DMS53 treated with DMSO at 0.1 percent for 48 hours (cell line): ENCODE results near the gene ENOPH1.
"Not testable (repeated sequence)": the region's sequence is repeated elsewhere in the genome, so short reads cannot be mapped to it uniquely, and the experiment has no call there.

Experiments
- DNase-seq: peaks from one replicate; lab custom pipeline; 2025; ENCODE audit not compliant: unreplicated experiment; lab: John Stamatoyannopoulos, UW

Gene ENOPH1

DNA sequence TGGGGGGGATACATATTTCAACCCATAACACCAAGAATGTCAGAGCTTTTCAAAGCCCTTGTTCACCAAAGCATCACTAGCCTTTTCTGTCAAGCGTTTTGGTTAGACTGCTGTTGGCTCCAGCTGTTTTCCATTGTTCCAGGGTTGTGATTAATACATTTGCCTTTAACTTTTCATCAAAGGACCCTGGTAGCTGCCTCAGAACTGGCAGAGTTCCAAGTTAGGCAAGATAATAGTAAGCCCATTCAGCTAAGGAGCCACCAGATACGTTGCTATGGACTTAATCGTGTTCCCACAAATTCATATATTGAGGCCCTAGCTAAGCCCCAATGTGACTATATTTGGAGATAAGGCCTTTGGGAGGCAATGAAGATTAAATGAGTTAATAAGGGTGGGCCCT is 37.1 kb downstream of the ENOPH1 start:
- DNase-seq = no peak

DNA sequence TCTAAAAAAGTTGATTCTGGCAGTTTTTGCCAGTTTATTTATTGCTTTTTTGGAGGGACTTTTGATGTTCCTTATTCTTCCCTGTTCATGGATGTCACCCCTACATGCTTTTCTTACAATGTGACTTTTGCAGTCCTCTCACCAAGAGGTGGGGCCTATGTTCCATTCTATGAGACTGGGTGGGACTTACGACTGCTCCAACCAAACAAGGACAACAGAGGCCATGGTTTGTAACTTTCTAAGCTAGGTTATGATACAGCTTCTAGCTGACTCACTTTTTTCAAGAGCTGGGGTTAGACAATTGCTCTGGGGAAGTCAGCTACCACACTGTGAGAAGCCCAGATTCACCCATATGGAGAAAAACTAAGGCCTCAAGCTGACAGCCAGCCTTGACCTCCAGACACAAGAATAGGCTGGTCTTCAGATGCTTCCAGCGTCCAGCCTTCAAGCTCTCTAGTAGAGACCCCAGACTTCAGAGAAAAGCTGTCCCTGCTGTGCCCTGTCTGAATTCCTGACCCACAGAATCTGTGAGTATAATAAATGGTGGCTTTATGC is 39.5 kb downstream of the ENOPH1 start:
- no peak for DNase-seq

DNA sequence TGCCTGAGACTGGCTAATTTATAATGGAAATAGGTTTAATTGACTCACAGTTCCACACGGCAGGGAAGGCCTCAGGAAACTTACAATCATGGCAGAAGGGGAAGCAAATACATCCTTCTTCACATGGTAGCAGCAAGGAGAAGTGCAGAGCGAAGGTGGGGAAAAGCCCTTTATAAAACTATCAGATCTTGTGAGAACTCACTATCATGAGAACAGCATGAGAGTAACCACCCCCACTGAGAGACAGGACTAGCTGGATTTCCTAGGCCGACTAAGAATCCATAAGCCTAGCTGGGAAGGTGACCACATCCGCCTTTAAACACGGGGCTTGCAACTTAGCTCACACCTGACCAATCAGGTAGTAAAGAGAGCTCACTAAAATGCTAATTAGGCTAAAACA is 42.7 kb downstream of the ENOPH1 start:
- not testable (repeated sequence) for DNase-seq

DNA sequence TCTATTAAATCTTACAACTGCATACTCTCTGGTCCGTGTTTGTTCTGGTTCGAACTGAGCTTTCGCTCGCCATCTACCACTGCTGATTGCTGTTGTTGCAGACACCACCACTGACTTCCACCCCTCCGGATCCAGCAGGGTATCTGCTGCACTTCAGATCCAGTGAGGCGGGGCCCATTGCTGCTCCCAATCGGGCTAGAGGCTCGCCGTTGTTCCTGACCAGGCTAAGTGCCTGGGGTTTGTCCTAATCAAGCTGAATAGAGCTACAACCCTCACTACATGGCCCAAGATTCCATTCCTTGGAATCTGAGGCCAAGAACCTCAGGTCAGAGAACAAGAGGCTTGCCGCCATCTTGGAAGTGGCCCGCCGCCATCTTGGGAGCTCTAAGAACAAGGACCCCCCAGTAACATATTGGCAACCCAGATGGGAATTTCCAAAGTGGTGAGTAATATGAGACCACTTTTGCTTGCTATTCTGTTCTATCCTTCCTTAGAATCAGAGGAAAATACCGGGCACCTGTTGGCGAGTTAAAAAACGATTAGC is 43.3 kb downstream of the ENOPH1 start:
- DNase-seq = no peak

DNA sequence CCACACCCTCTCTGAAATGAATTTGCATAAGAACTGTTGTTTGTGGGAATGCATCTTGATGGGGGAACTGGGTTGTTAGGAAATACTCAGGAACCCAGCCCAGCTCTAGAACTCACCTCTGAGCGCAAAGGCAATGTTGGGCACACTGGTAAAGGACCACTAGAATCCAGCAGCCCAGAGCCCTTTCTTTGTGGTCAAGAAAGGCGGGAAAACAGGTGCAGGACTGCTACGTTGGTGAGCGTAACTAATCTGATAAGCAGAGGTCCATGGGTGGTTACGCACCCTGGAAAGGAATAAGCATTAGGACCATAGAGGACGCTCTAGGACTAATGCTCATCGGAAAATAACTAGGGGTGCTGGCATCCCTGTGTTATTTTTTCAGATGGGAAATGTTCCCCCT is 45.5 kb downstream of the ENOPH1 start:
- not testable (repeated sequence) for DNase-seq

DNA sequence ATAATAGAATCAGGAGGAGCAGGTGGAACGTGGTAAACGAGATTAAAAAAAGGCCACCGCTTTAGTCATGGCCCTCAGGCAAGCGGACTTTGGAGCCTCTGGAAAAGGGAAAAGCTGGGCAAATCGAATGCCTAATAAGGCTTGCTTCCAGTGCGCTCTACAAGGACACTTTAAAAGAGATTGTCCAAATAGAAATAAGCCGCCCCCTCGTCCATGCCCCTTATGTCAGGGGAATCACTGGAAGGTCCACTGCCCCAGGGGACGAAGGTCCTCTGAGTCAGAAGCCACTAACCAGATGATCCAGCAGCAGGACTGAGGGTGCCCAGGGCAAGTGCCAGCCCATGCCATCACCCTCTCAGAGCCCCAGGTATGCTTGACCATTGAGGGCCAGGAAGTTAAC is 47.1 kb downstream of the ENOPH1 start:
- DNase-seq = not testable (repeated sequence)

DNA sequence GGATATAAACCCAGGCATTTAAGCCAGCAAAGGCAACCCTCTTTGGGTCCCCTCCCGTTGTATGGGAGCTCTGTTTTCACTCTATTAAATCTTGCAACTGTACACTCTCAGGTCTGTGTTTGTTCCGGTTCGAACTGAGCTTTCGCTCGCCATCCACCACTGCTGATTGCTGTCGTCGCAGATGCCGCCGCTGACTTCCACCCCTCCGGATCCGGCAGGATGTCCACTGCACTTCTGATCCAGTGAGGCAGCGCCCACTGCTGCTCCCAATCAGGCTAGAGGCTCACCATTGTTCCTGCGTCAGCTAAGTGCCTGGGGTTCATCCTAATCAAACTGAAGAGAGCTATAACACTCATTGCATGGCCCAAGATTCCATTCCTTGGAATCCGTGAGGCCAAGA is 49.2 kb downstream of the ENOPH1 start:
- no peak for DNase-seq

DNA sequence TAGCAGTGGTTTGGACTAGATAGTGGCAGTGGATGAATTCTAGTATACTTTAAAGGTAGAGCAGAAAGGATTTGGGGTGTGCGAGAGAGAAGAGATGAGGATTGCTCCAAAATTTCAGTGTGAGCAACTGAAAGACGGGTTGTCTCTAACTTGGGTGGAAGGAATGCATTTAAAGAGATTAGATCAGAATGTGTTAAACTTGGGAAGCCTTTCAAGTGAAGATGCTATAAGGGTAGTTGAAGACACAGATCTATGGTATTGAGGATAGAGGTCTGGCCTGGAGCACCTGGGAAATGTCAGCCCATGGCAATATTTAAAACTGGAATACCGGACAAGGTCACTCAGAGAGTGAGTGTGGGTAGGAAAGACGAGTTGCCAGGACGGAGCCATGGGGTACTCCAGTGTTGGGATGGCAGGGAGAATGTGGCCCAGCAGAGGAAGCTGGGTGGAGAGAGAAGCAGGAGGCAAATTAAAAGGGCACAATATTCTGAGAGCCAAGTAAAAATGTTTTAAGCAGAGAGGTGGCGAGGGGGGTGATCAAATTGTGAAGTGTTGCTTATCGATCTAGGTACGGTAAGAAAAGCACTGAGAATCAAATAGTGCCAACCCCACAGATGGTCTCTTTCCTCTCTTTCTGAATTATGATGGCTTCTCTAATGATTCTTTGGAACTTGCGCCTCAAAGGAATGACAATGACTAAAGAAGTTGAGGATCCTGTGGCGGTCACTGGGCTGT is 50.5 kb downstream of the ENOPH1 start:
- no peak for DNase-seq

DNA sequence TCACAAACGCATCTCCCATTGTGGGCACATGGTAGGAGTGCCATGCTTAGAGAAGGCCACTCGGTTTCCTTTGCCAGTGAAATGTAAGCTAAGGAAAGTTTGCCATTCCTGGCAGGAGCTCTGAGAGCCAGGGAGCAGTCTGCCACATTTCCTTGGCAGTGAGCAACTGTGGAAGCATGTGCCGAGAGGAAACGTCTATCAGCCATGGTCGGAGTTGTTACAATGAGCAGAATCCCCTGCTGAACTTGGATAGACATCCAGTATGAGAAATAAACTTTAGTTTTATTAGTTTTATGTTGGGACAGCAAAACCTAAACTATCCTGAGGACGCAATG is 51.1 kb downstream of the ENOPH1 start:
- DNase-seq = no peak

DNA sequence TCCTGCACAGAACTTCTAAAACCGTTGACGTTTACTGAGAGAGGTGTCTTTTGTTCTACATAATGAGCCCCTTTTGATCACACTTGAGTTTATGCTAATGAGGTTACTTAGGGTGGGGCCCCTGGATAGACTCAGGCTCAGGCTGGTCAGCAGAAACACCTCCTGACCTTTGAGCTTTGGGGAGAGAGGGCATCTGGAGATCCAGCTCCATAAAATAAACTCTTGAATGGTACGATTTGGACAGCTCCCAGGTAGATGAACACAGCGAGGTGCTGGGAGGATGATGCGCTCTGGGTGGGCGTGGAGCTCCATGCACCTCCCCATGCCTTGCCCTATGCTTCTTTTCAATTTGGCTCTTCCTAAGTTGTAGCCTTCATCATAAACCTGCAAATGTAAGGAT is 52.0 kb downstream of the ENOPH1 start:
- no peak for DNase-seq

DNA sequence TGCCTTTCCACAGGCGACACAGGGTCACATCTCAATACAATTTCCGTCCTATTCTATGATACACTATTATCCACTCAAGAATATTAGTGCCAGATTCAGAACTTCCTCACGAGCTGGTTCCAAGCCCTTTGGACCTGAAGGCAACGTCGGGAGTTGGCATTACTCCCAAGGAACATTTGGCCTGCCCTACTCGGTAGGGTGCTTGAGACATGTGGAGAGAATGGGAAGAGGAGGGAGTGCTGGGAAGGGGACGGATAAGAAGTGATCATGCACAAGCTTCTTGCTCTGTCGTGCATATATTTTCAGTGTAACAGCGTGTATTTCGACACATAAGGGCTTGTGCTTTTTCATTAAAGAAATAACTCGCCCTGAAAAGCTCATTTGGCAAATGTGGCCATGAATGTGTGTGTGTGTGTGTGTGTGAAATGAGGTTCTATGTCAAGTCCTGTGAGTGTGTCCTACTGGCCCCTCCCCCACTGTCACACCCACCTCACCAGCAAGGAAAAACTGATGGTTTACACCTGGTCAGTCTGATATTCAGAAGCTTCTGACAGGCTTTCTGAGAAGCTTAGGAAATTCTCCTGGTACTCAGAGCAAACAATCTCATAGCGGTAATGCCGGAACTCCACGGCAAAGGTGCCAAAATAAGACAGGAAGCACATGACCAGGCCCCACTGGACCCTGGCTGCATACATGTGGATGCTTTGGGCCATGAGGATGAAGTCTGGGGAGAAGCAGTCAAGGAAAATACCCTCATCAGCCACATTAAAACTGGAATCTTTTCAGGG is 54.8 kb downstream of the ENOPH1 start:
- no peak for DNase-seq

DNA sequence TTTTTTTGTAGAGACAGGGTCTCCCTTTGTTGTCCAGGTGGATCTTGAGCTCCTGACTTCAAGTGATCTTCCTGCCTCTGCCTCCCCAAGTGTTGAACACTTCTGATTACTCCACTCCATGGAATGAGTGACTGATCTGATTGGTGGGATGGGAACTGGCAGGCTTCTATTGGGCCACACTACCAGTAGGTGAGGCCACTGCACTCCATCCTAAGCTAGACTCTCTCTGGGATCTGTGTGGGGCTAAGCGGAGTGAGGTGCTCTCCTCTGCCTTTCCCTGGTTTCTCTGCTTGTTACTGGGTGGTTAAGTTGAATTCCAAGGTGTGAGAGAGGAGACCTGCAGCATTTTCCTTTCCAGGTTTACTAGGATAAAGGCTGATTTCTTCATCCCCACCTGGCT is 58.7 kb downstream of the ENOPH1 start:
- DNase-seq = no peak

DNA sequence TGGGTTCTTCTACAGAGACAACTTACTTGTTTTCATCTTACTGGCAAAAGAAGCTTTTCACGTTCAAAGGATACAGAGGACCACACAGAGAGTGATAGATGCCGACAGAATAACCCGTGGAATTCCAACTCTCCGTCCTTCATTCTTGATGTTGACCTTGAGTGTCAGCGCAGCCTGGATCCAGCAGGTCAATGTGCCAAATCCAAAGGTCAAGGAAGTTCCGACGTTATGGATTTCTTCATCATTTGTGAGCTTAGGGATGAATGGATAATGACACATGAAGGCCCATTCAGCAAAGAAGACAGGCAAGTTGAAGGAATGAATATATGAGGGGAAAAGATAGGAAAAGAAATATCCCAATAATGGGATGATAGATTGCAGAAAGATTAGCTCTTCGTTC is 59.6 kb downstream of the ENOPH1 start:
- no peak for DNase-seq

DNA sequence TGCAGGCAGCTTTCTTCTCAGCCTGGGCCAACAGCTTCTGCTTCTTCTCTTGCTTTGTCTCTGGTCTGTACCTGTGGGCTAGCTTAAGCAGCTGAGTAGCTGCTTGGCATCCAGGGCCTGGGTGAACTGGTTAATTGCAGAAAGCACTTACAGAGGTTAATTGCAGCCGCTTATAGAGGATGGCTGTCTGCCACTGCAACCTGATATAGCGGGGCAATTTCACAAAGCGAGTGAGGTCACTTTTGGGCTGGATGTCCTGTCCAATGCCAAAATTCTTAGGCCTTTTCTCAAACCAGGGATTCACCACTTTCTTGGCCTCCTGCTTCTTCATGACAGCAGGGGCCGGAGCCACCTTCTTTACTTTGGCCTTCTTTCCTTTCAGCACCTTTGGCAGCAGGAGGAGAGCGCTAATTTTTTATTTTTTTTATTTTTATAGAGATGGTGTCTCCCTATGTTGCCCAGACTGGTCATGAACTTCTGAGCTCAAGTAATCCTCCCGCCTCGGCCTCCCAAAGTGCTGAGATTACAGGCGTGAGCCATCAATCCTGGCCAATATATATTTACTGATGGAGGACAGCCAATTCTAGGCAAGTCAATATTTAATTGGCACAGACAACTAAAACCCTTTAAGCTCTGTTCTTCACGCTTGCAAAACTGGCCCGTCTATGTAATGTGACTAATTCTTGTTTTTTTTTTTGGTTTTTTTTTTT is 61.0 kb downstream of the ENOPH1 start:
- no peak for DNase-seq

DNA sequence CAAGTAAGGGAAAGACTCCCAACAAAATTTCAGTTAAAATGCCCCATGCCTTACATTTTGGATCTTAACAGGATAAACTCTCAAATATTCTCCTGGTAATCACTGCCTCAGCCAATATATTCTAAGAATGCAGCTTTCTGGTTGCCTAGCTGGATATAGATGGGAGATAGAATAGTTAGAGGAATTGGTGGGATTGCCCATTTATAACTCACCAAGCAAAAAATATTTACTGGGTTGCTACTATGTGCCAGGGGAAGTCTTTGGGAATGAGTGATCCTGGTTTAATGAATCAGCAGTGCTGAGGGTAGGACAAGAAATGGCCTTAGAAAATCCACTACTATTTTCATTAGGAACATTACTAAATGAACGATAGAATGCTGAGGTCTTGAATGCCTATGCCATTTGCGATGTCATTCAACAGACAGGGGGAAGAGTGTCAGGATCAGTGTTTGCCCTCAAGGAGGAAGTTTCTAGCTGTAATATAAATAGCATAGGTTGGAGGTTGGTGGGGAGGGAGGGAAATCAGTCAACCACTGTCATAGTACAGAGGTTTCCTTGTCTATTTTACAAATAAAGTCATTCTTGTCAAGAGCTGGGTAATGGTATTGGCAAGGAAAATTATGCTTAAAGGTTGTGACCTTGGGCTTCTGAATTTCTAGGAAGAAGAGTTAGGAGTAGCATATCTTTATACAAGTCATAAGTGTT is 63.5 kb downstream of the ENOPH1 start:
- DNase-seq = no peak

DNA sequence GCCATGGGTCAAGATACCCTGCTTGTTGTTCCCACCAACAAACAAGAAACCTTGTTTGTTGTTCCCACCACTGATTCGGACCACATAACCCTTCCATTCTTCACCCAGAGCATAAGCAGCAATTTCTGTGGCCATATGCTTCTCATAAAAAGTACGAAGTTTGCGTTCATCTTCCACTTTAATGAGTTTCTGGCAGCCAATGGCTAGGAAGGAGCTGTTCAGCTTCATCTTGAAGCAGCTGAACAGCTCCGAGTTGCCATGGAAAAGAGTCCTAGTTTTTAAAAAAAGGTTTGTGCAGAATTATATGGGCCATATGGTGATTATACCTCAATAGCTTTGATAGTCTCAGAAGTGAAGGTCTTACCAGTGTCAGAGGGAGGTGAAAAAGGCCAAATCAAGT is 65.3 kb downstream of the ENOPH1 start:
- DNase-seq = no peak

DNA sequence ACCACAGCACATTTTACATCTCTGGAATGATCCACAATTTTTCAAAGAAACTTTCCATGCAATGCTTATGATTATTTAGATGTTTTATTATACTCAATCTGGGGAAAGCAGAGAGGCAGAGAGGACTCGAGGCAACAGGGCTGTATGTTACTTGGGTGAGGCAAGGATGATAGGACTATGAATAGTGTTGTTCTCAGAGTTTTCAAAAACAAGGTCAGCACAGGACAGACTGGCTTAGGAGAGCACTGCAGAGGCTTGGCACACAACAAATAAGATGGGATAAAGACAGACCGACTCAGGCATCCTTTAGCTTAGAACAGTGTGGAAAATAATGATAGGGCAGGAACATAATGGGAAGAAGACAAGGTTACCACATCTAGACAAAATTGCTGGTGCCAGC is 66.0 kb downstream of the ENOPH1 start:
- DNase-seq = no peak

DNA sequence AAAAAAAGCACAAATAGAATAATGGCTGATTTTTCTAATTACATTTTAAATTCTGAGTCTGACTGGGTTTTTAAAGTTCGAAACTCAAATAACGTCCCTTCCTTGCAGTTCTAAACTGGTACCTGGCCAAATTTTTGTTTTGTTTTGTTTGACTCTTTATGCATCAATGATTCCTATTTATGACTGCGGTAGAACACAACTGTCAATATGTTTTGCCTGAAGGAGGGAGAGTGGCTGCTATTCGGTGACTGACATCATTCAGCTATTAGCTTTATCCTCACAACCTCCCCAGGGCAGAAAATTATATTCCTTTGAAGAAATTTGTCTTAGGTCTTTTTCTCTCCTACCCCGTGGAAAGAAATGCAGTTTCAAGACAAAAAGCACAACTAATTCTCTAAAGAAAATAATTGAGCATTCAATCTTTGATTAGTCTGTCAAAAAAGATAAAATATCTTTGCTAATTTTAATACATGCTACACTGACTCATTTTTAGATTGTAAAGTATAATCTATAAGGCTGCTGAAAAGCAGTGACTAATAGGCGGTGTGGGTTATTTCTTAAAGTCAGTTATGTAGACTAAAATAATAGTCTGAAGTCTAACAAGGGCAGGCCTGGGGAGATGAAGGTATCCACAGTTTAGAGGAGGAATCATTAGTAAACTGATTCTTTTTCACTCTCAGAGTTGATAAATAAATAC is 69.5 kb downstream of the ENOPH1 start:
- DNase-seq = peak; percentile 14

DNA sequence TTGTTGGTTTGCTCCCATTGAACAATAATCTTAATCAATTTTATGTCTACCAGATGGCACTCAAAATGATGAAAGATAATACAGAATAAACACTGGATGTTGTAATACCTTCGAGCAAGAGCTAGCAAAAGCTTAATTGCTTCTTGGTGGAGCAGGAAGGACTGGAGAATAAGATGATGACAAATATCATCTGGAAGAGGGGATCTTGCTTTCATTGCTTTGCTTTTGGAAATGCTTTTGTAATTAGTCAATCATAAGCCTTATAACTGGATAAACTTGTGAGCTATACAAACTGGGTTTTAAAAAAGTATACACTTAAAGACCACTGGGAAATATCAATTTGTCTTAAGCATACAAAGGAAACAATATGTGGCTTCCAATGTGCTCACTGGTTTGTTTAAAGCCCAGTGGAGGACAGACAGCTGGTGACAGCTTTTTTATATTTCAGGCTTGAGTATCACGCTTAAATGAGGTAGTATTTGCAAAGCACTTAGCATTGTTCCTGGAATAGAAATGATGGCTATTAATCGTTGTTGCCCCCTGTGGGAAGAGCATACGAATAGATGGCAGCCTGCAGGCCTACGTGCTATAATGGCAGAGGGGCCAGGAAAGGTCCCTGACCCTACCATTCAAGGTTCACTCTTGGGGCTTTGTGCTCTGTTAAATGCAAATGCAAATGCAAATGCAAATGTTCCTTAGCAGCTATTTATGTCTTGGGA is 70.2 kb downstream of the ENOPH1 start:
- DNase-seq = peak; percentile 76

DNA sequence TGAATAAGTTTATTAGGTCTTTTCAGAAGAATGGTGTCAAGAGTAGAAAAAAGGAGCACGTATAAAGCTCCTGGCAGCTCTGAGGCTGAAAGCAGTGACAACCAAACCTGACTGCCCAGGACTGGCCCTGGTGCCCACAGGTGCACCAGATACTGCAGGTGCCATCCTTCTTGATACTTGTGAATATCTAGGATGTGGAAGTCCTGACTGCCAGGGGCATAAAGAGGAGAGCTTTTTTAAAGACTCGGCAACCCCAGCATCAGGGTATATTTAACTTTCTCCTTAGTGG is 70.7 kb downstream of the ENOPH1 start:
- no peak for DNase-seq
